ENCODE measurements around the gene EML4.

Gene EML4

GRCh38 chr2:42135381-42136312 lies 33.5 kb upstream of the EML4 start:
- DNase-seq (ENCODE audit: low read depth in 2 of 2), result no peak
- TF ChIP-seq CTCF (IDR thresholded peaks at IDR 0.05; ENCODE audit: low read depth, low read length), result no peak

GRCh38 chr2:42136782-42137124 lies 32.4 kb upstream of the EML4 start:
- peak in 1 of 2 donors; percentile 38 for DNase-seq (ENCODE audit: low read depth in 2 of 2)
- TF ChIP-seq CTCF (IDR thresholded peaks at IDR 0.05; ENCODE audit: low read depth, low read length), result no peak
- H3K4me3 ChIP-seq (replicated peaks in 1 of 2; ENCODE audit: low read depth in 2 of 2, low read length in 2 of 2), result no peak overlapping the region

More at GRCh38 chr2:42135381-42136312, 33.5 kb upstream of the EML4 start:
- H3K4me3 ChIP-seq (replicated peaks in 1 of 2; ENCODE audit: low read depth in 2 of 2, low read length in 2 of 2), result no peak overlapping the region

- TF ChIP-seq CTCF (IDR thresholded peaks at IDR 0.05; ENCODE audit: low read depth, low read length), result no peak
- no peak for DNase-seq (ENCODE audit: low read depth in 2 of 2)
Measured at GRCh38 chr2:42137125-42137841, 31.9 kb upstream of the EML4 start.

GRCh38 chr2:42138163-42139015 lies 30.8 kb upstream of the EML4 start:
- DNase-seq (ENCODE audit: low read depth in 2 of 2), result peak; percentile 96 to 99
- TF ChIP-seq CTCF (IDR thresholded peaks at IDR 0.05; ENCODE audit: low read depth, low read length), result no peak
- no peak overlapping the region for H3K4me3 ChIP-seq (replicated peaks in 1 of 2; ENCODE audit: low read depth in 2 of 2, low read length in 2 of 2)

More at GRCh38 chr2:42137125-42137841, 31.9 kb upstream of the EML4 start:
- no peak overlapping the region for H3K4me3 ChIP-seq (replicated peaks in 1 of 2; ENCODE audit: low read depth in 2 of 2, low read length in 2 of 2)

- TF ChIP-seq CTCF (IDR thresholded peaks at IDR 0.05; ENCODE audit: low read depth, low read length), result no peak
- DNase-seq (ENCODE audit: low read depth in 2 of 2), result peak in 1 of 2 donors; percentile 85
Measured at GRCh38 chr2:42139101-42139500, 30.1 kb upstream of the EML4 start.

GRCh38 chr2:42140496-42140895 lies 28.7 kb upstream of the EML4 start:
- TF ChIP-seq CTCF (IDR thresholded peaks at IDR 0.05; ENCODE audit: low read depth, low read length), result no peak
- H3K4me3 ChIP-seq (replicated peaks in 1 of 2; ENCODE audit: low read depth in 2 of 2, low read length in 2 of 2), result no peak overlapping the region

More at GRCh38 chr2:42139101-42139500, 30.1 kb upstream of the EML4 start:
- no peak overlapping the region for H3K4me3 ChIP-seq (replicated peaks in 1 of 2; ENCODE audit: low read depth in 2 of 2, low read length in 2 of 2)

More at GRCh38 chr2:42140496-42140895, 28.7 kb upstream of the EML4 start:
- DNase-seq (ENCODE audit: low read depth in 2 of 2), result no peak
